GM23248 (cell line): ENCODE measurements around the gene LYPD3.

Source experiments
- EZH2 ChIP-seq: fragments of 200-600 bp; sonication (generic); IDR thresholded peaks from 2 replicates; pipeline ENCODE4 v1.6.1; 2018; ENCODE audit warnings: antibody characterized with exemption, mild to moderate bottlenecking; ENCODE audit not compliant: insufficient read depth, poor library complexity, severe bottlenecking
- EZH2phosphoT487 ChIP-seq: fragments of 200-600 bp; sonication (generic); IDR thresholded peaks from 2 replicates; pipeline ENCODE4 v1.6.1; 2018; ENCODE audit warnings: antibody characterized with exemption, moderate library complexity, mild to moderate bottlenecking, low read depth; ENCODE audit not compliant: insufficient read depth

- TF ChIP-seq EZH2 (no peak), EZH2phosphoT487 (no peak)
These were observed 41.6 kb downstream of the LYPD3 start for GRCh38 chr19:43423779-43424178.
